ENCODE measurements around the gene MPZL1.
"Not testable (repeated sequence)": the region's sequence is repeated elsewhere in the genome, so short reads cannot be mapped to it uniquely, and the experiment has no call there.

Gene MPZL1

DNA sequence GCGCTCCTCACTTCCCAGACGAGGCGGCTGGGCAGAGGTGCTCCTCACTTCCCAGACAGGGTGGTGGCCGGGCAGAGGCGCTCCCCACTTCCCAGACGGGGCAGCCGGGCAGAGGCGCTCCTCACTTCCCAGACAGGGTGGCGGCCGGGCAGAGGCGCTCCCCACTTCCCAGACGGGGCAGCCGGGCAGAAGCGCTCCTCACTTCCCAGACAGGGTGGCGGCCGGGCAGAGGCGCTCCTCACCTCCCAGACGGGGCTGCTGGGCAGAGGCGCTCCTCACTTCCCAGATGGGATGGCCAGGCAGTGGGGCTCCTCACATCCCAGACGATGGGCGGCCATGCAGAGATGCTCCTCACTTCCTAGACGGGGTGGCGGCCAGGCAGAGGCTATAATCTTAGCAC, 84.5 kb downstream of the MPZL1 start:
- not testable (repeated sequence) for DNase-seq (ENCODE audit: low read depth in 2 of 2, low spot score in 1 of 2)

DNA sequence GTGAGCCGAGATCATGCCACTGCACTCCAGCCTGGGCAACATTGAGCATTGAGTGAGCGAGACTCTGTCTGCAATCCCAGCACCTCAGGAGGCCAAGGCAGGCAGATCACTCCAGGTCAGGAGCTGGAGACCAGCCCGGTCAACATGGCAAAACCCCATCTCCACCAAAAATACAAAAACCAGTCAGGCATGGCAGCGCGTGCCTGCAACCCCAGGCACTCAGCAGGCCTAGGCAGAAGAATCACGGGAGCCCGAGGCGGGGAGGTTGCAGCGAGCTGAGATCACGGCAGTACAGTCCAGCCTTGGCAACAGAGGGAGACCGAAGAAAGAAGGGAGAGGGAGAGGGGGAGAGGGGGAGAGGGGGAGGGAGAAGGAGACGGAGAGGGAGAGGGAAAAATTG, 84.9 kb downstream of the MPZL1 start:
- DNase-seq (ENCODE audit: low read depth in 2 of 2, low spot score in 1 of 2), result not testable (repeated sequence)

DNA sequence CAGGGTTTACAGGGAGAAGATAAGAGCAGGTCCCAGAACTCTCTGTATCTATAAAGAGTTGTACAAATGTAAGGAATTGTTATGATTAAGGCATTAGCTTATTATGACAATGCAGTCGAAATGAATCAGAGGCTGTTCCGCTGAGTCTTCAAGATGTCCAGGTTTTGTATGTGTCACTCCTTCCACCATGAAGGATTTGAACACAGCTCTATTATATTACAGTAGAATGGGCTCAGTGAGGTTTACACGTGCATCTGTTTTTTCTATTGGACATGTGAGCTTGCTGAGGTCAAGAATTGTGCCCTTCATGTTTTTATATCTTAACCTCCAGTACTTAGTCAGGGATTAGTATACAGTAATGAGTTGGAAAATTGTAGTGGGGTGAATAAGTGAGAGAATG, 86.3 kb downstream of the MPZL1 start:
- no peak for DNase-seq (ENCODE audit: low read depth in 2 of 2, low spot score in 1 of 2)

DNA sequence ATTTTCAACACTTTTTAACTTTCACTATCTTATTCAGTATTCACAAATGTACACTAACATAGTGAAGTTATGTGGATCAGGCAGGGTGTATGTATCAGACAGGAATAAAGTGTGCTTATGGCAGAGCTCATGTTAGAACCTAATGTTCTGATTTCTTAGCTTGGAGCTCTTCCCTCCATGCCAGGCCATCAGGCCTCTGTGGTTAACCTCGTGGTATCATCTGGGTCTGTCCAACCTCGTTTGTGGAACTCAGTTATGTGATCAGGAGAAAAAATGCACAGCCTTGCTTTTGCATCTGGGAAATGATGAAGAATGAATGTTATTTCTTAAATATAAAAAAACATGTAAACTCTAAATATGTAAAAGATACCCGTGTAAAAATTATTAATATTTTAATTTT, 86.9 kb downstream of the MPZL1 start:
- no peak for DNase-seq (ENCODE audit: low read depth in 2 of 2, low spot score in 1 of 2)

DNA sequence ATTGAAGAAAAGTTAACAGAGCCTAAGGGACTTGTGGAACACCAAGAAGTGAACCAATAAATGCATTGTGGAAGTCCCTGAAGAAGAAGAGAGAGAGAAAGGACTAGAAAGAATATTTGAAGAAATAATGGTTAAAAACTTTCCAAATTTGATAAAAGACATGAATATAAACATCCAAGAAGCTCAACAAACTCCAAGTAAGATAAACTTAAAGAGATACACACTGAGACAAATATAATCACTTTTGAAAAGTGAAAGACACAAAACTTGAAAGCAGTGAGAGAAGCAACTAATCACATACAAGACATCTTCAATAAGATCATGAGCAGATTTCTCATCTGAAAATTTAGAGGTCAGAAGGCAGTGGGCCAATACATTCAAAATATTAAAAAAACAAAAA, 91.2 kb downstream of the MPZL1 start:
- DNase-seq (ENCODE audit: low read depth in 2 of 2, low spot score in 1 of 2), result no peak

DNA sequence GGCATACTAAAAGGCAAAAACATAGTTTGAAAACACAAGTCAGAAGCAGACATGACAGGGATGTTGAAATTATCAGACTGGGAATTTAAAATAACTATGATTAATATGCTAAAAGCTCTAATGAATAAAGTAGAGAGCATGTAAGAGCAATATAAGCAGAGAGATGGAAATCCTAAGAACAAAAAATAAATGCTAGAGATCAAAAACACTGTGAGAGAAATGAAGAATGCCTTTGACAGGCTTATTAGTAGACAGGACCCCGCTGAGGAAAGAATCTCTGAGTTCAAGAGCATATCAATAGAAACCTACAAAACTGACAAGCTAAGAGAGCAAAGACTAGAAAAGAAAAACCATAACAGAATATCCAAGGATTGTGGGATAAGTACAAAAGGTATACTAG, 93.9 kb downstream of the MPZL1 start:
- no peak for DNase-seq (ENCODE audit: low read depth in 2 of 2, low spot score in 1 of 2)

DNA sequence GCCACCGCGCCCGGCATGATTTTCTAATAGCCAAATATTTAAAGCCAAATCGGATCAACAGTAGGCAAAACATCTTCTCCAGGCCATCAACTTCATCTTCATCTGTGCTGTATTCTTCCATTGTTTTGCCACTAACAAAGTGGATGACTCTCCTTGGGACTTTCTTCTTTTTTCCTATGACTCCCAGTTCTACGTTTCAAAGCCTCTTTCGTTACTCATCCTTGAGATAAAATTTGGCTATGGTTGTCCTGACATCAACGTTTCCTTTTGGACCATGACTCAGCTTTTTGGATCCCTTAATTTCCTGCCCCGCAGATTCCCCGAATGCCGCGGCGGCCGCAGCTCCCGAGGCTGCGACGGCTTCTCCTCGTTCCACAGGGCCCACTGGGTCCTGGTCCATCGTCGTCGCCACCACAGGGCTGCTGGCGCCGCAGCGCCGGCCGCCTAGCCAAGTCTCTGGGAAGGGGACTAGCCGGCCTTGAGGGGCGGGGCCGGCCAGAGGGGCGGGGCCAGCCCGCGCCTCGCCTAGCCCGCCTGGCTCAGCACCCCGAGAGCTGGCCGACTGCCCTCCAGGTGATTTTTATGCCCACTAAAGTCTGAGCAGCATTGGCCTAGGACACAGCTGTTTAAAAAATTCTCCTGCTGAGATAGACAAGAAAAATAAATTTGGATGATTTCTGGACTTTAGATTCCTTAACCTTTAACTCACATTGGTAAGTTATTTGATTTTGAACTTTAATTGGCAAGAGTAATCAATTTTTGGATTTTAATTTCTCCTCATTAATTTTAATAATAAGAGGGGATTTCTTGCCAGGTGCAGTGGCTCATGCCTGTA, 98.3 kb downstream of the MPZL1 start:
- DNase-seq (ENCODE audit: low read depth in 2 of 2, low spot score in 1 of 2), result no peak

DNA sequence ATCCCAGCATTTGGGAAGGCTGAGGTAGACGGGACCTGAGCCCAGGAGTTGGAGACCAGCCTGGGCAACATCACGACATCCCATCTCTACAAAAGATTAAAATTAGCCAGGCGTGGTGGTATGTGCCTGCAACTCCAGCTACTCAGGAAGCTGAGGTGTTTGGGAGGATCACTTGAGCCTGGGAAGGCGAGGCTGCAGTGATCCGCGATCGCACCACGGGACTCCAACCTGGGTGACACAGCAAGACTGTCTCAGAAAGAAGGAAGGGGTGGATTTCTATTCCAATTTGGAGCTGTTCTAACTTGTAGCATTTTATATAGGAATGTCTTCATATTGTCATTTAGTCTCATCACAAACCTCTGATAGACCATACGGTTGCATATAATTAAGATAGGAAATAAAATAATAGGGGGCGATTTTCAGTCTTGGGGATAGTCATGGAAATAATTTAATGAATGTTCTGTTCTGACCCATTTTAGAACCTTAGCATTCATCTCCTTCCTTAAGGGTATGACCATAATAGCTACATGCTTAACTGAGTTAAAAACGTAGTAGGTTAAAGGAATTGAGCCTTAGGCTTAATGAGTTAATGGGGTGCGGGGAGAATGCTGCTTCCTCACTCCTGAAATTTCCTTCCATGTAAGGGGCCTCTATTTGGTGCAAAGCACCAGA, 99.0 kb downstream of the MPZL1 start:
- DNase-seq (ENCODE audit: low read depth in 2 of 2, low spot score in 1 of 2), result no peak

DNA sequence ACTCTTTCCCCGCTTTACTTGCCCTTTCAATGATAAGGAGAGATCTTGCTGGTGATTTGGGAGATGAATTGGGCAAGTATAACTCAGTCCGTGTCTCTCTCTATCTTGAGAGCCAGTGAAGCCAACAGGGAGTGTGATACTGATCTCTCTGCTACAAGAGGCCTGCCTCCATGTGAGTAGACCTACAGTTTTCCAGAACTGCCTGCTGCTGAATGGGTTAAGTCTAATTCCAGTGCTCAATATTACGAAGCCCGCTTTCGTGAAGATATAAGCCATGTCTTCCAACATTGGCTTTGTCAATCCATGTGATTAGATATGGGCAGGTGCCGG, 99.5 kb downstream of the MPZL1 start:
- no peak for DNase-seq (ENCODE audit: low read depth in 2 of 2, low spot score in 1 of 2)

DNA sequence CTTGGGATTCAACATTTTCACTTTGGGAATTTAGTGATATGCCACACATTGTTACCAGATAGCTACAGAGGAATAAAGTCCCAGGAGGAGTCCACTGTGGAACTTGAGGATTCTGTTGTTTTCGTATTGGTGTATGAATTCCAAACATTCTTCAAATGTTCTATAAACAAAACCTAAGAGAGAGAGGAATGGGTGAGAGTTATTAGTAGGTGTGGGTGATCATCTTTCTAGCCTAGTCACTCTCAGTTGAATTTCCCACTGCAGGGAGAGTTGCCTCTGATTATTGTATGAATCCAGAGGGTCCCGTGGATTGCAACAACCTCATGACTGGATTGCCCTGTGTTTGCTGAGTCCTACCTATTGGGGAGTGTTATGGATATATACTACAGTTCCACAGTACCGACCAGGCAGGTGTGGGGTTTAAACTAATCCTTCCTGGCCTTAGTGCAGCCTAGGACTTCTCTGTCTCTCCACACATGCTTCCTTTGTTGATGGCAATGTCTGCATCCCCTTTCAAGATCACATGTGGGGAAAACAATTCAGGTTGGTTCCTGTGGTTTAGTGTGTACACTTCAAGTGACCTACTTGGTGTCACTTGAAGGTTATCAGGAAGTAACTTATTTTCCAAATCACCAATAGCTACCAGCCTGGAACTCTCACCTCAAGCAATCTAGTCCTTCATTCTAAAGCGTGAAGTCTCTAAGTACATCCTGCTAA, 100.3 kb downstream of the MPZL1 start:
- no peak for DNase-seq (ENCODE audit: low read depth in 2 of 2, low spot score in 1 of 2)

DNA sequence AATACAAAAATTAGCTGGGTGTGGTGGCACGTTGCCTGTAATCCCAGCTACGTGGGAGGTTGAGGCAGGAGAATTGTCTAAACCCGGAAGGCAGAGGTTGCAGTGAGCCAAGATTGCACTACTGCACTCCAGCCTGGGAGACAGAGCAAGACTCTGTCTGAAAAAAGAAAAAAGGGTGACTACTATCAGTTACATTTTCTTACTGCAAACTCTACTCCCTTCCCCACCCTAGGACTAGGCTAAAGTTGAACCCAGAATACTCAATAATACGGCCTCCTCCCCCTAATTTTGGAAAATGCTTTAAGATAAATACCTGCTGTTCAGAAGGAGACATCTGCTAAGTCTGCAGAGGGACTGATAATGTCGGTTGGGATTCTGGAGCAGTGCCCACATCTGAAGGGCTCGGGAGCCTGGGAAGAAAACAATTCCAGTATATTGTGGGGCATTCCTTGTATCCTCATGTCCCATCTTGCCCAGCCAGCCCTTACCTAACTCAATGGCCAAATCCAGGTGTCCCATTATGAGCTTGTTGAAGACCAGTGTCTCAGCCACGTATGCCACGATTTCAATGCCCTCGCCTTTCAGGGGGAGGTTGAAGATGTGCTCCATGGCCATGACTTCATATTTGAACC, 102.5 kb downstream of the MPZL1 start:
- DNase-seq (ENCODE audit: low read depth in 2 of 2, low spot score in 1 of 2), result no peak

DNA sequence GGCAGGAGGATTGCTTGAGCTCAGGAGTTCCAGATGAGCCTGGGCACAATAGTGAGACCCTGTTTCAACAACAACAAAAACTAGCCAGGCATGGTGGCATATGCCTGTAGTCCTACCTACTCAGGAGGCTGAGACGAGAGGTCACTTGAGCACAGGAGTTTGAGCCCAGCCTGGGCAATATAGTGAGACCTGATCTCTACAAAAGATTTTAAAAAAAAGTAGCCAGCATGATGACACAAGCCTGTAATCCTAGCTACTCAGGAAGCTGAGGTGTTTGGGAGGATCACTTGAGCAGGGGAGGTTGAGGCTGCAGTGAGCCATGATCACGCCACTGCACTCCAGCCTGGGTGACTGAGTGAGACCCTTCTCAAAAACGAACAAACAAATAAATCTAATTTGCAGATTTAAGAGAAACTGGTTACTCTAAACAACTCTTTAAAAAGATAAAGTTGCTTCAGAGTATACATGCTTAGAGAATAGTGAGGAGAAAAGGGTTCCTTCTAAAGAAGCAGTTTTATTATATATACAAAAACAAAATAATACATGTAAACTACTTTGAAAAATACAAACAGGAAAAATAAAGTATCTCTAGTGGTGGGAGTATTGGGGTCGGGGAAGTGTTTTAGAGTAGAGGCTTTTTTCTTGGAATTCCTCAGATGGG, 103.8 kb downstream of the MPZL1 start:
- DNase-seq (ENCODE audit: low read depth in 2 of 2, low spot score in 1 of 2), result no peak

DNA sequence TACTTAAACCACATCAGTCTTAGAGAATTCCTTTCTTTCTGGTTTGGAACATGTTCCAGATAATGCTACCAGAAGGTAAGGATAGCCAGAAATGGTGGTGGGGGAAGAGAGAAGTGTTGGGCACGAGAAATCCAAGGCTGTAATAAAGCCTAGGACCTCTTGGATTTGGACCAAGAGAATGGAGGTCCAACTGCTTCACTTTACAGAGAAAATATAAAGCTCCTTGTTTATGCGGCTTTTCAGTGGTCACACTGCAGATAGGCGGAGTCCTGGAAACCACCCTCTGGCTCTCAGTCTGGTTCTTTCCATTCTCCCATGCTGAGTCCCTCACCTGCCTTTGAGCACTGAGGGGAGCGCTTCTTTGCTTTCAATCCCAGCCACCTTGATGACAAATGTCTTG, 104.3 kb downstream of the MPZL1 start:
- no peak for DNase-seq (ENCODE audit: low read depth in 2 of 2, low spot score in 1 of 2)

DNA sequence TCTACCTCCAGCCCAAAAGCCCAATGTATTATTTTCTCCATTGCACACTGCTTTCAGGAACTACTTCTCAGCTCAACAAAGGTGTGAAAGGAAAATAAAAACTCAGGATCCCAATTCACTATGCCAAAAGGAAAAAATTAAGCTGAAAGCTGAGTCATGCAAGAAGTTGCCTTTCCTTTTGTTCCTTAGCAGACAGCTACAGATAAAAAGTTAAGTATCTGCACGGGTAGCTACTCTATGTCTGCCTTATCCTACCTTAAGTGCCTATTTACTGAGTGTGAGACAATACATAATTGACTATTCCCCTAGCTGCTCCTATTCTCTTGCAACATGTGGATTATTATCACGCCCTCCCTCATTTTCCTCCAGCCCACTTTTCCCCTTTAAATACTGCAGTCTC, 108.1 kb downstream of the MPZL1 start:
- no peak for DNase-seq (ENCODE audit: low read depth in 2 of 2, low spot score in 1 of 2)

DNA sequence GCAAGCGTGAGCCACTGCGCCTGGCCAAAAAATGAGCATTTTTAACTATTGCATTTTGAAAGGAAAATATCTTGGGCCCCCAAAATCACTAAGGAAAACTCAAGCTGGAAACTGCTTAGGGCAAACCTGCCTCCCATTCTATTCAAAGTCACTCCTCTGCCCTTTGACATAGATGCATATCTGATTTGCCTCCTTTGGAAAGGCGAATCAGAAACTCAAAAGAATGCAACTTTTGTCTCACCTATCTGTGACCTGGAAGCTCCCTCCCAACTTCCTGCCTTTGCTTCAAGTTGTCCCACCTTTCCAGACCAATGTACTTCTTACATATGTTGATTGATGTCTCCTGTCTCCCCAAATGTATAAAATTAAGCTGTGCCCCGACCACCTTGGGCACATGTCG, 108.9 kb downstream of the MPZL1 start:
- not testable (repeated sequence) for DNase-seq (ENCODE audit: low read depth in 2 of 2, low spot score in 1 of 2)

DNA sequence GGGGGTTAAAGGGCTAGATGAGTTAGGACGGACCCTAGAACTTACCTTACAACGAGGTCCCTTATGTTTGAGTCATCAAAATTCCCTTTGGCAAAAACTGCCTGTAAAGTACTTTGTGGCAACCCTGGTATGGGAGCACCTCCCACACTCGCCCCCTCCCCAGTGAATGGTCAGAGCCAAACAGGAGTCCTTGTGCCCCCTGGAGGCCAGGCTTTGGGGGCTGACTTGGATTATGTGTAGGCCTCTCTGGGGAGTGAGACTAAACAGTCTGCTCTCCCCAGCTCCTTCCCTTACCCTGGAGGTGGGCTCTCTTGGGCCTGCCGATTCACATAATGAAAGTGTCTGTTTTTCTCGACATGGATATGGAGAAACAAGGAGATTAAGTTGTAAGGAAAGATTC, 110.9 kb downstream of the MPZL1 start:
- DNase-seq (ENCODE audit: low read depth in 2 of 2, low spot score in 1 of 2), result no peak

DNA sequence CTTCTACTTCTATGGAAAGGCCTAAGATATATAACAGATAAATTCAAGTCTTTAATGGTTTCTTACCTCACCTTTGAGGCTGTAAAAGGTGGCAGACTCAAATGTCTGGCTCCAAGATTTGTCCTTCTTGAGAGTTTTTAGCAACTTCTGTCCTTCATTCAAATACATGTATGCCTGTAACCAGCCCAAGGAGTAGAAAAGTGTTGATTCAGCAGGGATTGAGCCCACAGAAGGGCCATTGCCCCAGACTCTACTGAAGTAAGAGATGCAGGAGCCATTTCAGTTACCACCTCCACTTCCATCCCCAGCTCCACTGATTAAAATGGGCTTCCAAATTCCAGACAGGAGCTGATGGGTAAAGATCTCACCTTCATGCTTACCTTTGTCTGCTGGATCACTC, 112.1 kb downstream of the MPZL1 start:
- DNase-seq (ENCODE audit: low read depth in 2 of 2, low spot score in 1 of 2), result no peak

DNA sequence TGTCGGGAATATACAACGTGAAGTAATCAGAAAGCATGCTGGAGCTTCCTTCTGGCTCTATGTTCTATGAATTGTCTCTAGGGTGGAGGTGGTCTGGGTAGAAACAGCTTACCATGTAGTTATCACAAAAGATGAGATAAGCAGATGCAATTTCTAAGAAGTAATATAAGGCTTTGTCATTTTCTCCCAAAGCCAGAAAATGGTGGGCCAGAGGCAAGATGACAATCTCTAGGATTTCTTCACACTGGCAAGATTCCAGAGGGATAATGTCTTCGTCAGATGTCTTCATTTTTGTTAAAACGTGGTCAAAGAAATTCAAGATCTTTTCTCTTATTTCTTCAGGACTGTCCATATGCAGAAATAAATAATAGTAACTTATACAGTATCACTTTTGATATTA, 114.4 kb downstream of the MPZL1 start:
- no peak for DNase-seq (ENCODE audit: low read depth in 2 of 2, low spot score in 1 of 2)

DNA sequence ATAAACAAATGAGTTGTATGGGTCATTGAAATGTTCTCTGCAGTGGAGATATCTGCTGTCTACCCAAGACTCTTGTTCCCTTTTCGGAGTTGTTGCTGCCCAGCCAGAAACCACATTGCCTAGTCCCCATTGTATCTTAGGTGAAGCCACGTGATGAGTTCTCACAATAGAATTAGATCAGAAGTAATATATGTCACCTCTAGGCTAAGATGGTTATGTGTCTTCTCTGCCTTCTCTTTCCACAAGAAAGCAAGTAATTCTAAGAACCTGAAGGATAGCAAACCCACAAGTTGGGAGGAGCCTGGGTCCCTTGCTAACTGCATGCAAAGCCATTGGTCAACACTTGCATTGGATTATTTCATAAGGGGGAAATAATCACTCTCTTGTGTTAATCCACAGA, 115.5 kb downstream of the MPZL1 start:
- DNase-seq (ENCODE audit: low read depth in 2 of 2, low spot score in 1 of 2), result no peak

DNA sequence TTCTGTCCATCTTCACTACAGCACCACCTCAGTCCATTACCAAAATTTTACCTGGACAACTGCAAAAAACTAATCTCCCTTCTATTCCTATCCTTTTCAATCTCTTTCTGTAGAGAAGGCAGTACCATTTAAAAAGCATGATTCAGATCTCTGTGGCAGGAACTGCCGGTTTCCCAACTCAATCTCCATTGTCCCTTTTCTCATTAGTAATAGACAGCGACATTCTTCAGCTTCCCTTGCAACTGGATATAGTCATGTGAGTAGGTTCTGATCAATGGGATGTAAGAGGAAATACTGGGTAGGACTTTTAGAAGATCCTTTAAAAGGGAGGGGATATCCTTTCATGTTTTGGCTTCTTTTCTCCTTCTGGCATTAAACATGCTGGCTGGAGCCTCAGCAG, 117.2 kb downstream of the MPZL1 start:
- no peak for DNase-seq (ENCODE audit: low read depth in 2 of 2, low spot score in 1 of 2)
